HS-5 (cell line): ENCODE measurements around the gene MARS1.
"Not testable (repeated sequence)": the region's sequence is repeated elsewhere in the genome, so short reads cannot be mapped to it uniquely, and the experiment has no call there.

ENCODE experiments used
- DNase-seq: peaks from one replicate; pipeline ENCODE4 v3.0.0-alpha.2; 2012; ENCODE audit warnings: low read depth

The MARS1 gene

GRCh38 chr12:57495051-57495701 is 7.3 kb downstream of the MARS1 start:
- not testable (repeated sequence) for DNase-seq

- no peak for DNase-seq
These were observed 9.0 kb downstream of the MARS1 start for GRCh38 chr12:57496822-57497221.

- DNase-seq, result no peak
These were observed 9.6 kb downstream of the MARS1 start for GRCh38 chr12:57497223-57498131.

- DNase-seq, result no peak
These were observed 10.2 kb downstream of the MARS1 start for GRCh38 chr12:57498132-57498502.

GRCh38 chr12:57498571-57498970 is 10.7 kb downstream of the MARS1 start:
- DNase-seq, result no peak

GRCh38 chr12:57500213-57500612 is 12.3 kb downstream of the MARS1 start:
- no peak for DNase-seq

- DNase-seq, result not testable (repeated sequence)
These were observed 14.6 kb downstream of the MARS1 start for GRCh38 chr12:57502311-57502969.

GRCh38 chr12:57506541-57506940 is 18.7 kb downstream of the MARS1 start:
- DNase-seq, result not testable (repeated sequence)

- DNase-seq, result not testable (repeated sequence)
These were observed 19.9 kb downstream of the MARS1 start for GRCh38 chr12:57507796-57508195.

GRCh38 chr12:57511161-57511560 is 23.3 kb downstream of the MARS1 start:
- no peak for DNase-seq

GRCh38 chr12:57511588-57512325 is 23.9 kb downstream of the MARS1 start:
- DNase-seq, result no peak

- no peak for DNase-seq
These were observed 24.8 kb downstream of the MARS1 start for GRCh38 chr12:57512665-57513064.

GRCh38 chr12:57513266-57513665 is 25.4 kb downstream of the MARS1 start:
- DNase-seq, result no peak

- not testable (repeated sequence) for DNase-seq
These were observed 25.8 kb downstream of the MARS1 start for GRCh38 chr12:57513677-57514076.

GRCh38 chr12:57514246-57514645 is 26.4 kb downstream of the MARS1 start:
- not testable (repeated sequence) for DNase-seq

GRCh38 chr12:57514720-57515407 is 27.0 kb downstream of the MARS1 start:
- DNase-seq, result no peak

- no peak for DNase-seq
These were observed 27.6 kb downstream of the MARS1 start for GRCh38 chr12:57515408-57515933.

GRCh38 chr12:57515934-57516541 is 28.2 kb downstream of the MARS1 start:
- DNase-seq, result no peak

GRCh38 chr12:57516617-57517153 is 28.8 kb downstream of the MARS1 start:
- DNase-seq, result no peak

- DNase-seq, result no peak
These were observed 29.3 kb downstream of the MARS1 start for GRCh38 chr12:57517187-57517586.
